Subcutaneous adipose tissue (tissue), 4 donors: ENCODE measurements around the gene ZNF773. TPM values are rescaled to one million over a fixed set of nuclear protein-coding genes. Genes with fewer than 3 reads are reported as not detected.

Experiments
- small RNA-seq: library from RNA; depleted of rRNA; stranded (forward); fragments of <200 nt; gene quantifications from one replicate; pipeline ENCODE3, GENCODE V24; 2016
- total RNA-seq, 4 donors: library from RNA; depleted of rRNA; stranded (reverse); fragments of >200 nt; gene quantifications; one replicate each; pipeline ENCODE4 v1.1.0, GENCODE V29; 2016
- TF ChIP-seq, protein P1 (sequence below): fragments of 450-650 bp; IDR thresholded peaks from one replicate; pipeline ENCODE4 v1.5.1; 2016; ENCODE audit warnings: low read depth, mild to moderate bottlenecking, control low read depth, antibody characterized with exemption, moderate library complexity

The ZNF773 gene
- total RNA-seq, 4 donors from 2014 or later: 6.5 to 16.5 (median 14.3) TPM

DNA sequence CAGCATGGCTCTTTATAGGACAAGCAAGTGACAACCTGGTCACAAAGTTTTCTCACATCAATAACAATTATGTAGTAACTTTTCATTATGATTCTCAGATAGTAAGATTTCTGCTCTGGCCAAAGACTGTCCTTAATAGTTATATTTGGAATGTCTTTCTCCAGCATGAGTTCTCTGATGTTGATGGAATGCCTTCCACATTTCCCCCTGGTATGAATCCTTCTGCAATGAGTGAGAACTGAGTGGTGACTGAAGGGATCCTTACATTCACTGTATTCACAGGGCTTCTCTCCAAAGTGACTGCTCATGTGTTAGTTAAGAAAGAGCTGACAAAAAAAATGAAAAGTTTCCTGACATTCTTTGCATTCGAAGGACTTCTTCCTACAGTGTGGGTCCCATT, 46.8 kb downstream of the ZNF773 start:
- TF ChIP-seq, protein P1, sequence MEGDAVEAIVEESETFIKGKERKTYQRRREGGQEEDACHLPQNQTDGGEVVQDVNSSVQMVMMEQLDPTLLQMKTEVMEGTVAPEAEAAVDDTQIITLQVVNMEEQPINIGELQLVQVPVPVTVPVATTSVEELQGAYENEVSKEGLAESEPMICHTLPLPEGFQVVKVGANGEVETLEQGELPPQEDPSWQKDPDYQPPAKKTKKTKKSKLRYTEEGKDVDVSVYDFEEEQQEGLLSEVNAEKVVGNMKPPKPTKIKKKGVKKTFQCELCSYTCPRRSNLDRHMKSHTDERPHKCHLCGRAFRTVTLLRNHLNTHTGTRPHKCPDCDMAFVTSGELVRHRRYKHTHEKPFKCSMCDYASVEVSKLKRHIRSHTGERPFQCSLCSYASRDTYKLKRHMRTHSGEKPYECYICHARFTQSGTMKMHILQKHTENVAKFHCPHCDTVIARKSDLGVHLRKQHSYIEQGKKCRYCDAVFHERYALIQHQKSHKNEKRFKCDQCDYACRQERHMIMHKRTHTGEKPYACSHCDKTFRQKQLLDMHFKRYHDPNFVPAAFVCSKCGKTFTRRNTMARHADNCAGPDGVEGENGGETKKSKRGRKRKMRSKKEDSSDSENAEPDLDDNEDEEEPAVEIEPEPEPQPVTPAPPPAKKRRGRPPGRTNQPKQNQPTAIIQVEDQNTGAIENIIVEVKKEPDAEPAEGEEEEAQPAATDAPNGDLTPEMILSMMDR: no peak

DNA sequence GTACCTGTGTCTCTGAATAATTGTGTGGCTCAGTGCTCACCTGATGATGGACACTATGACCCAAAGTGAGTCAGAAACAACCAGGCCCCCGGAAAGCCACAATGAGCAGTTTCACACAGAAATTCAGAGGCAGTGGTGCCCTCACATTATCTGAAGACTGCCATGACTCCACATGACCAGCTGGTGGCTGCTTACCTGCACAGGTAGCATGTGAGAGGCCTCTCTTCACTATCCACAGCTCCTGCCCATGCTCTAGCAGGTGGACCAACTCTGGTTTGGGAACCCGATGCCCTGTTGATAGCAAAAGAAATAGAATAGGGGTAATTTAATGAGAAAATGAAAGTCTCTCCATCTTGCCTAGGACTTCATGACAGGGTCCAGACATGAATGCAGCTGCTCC, 52.7 kb downstream of the ZNF773 start:
- TF ChIP-seq, protein P1: no peak

DNA sequence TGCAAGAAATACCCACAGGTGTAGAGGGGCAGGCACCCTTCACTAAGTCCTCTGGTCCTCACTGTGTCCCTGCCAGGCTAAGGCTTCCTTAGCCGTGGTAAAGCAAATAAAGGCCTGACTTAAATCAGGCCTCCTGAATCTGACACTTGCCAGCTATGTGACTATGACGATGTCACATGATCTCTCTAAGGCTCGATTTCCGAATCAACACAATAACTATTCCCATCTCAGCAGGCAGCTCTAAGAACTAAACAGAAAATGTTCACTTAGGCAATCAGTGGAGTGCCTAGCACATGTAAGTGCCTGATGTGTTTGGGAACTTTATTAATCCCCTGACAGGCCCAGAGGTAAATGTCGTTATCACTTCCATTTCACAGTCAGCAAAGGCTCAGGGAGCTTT, 57.9 kb downstream of the ZNF773 start:
- TF ChIP-seq, protein P1: no peak

Small RNA genes lying within 50 kb of the gene (small RNA-seq; reads per million reads assigned to genes)
- gene VN1R107P: not detected

Other genes with a start within 250 kb of the ZNF773 start
- gene ZNF460, start 219.5 kb upstream of the ZNF773 start, total RNA-seq: 10 to 100 TPM; 49.1 to 71.7 (median 61.1) TPM
- gene ZNF543, start 179.5 kb upstream of the ZNF773 start, total RNA-seq: 1 to 10 TPM; 3.8 to 8.3 (median 7.1) TPM
- 1 to 10 TPM; 6.1 to 9.7 (median 7.0) TPM for gene ZNF304, start 148.7 kb upstream of the ZNF773 start, total RNA-seq
- 10 to 100 TPM in 3 of 4 donors, 1 to 10 TPM in 1; 9.4 to 24.3 (median 22.4) TPM for gene TRAPPC2B, start 136.4 kb upstream of the ZNF773 start, total RNA-seq
- 1 to 10 TPM; 1.1 to 4.8 (median 2.5) TPM for gene ZNF547, start 136.4 kb upstream of the ZNF773 start, total RNA-seq
- 10 to 100 TPM; 16.6 to 37.4 (median 17.3) TPM for gene ZNF548, start 110.1 kb upstream of the ZNF773 start, total RNA-seq
- gene ZNF17, start 88.8 kb upstream of the ZNF773 start, total RNA-seq: 10 to 100 TPM in 3 of 4 donors, 1 to 10 TPM in 1; 8.0 to 14.1 (median 12.4) TPM
- 1 to 10 TPM; 2.9 to 5.1 (median 3.8) TPM for gene ZNF749, start 64.6 kb upstream of the ZNF773 start, total RNA-seq
- gene VN1R1, start 42.8 kb upstream of the ZNF773 start, total RNA-seq: 1 to 10 TPM in 1 of 4 donors, under 1 TPM in 3; 0.22 to 1.1 (median 0.72) TPM
- gene ZNF772, start 22.4 kb upstream of the ZNF773 start, total RNA-seq: 10 to 100 TPM in 3 of 4 donors, 1 to 10 TPM in 1; 6.2 to 18.6 (median 11.5) TPM
- 10 to 100 TPM in 1 of 4 donors, 1 to 10 TPM in 3; 7.7 to 13.4 (median 9.5) TPM for gene ZNF419, start 12.2 kb upstream of the ZNF773 start, total RNA-seq
- 1 to 10 TPM; 4.1 to 4.8 (median 4.5) TPM for gene ZNF549, start 27.4 kb downstream of the ZNF773 start, total RNA-seq
- 1 to 10 TPM; 6.6 to 8.1 (median 7.5) TPM for gene ZNF550, start 59.9 kb downstream of the ZNF773 start, total RNA-seq
- 1 to 10 TPM; 2.9 to 4.7 (median 3.4) TPM for gene ZNF416, start 79.0 kb downstream of the ZNF773 start, total RNA-seq
- 1 to 10 TPM in 3 of 4 donors, under 1 TPM in 1; 0.65 to 8.7 (median 3.9) TPM for gene ZIK1, start 84.2 kb downstream of the ZNF773 start, total RNA-seq
- 1 to 10 TPM; 1.1 to 3.8 (median 2.6) TPM for gene ZNF530, start 99.9 kb downstream of the ZNF773 start, total RNA-seq
- 10 to 100 TPM; 10.6 to 20.3 (median 13.1) TPM for gene ZNF134, start 114.3 kb downstream of the ZNF773 start, total RNA-seq
- gene ZNF211, start 133.2 kb downstream of the ZNF773 start, total RNA-seq: 10 to 100 TPM in 2 of 4 donors, 1 to 10 TPM in 2; 8.2 to 11.0 (median 10.0) TPM
- gene ZSCAN4, start 169.0 kb downstream of the ZNF773 start, total RNA-seq: not detected
- gene ZNF551, start 182.0 kb downstream of the ZNF773 start, total RNA-seq: 1 to 10 TPM; 3.6 to 6.8 (median 6.3) TPM
- gene ZNF154, start 209.3 kb downstream of the ZNF773 start, total RNA-seq: 1 to 10 TPM; 1.9 to 3.0 (median 2.7) TPM
- gene ZNF671, start 227.7 kb downstream of the ZNF773 start, total RNA-seq: 1 to 10 TPM; 3.9 to 8.1 (median 6.4) TPM
- gene ZNF776, start 246.9 kb downstream of the ZNF773 start, total RNA-seq: 10 to 100 TPM in 2 of 4 donors, 1 to 10 TPM in 2; 8.8 to 10.9 (median 10.1) TPM